Measurements from ENCODE around the gene NXT1. TPM values are rescaled to one million over a fixed set of nuclear protein-coding genes. Genes with fewer than 3 reads are reported as not detected.

Gene NXT1
- polyA plus RNA-seq, 1 donor from 2014 or later, result 46.3 TPM

DNA sequence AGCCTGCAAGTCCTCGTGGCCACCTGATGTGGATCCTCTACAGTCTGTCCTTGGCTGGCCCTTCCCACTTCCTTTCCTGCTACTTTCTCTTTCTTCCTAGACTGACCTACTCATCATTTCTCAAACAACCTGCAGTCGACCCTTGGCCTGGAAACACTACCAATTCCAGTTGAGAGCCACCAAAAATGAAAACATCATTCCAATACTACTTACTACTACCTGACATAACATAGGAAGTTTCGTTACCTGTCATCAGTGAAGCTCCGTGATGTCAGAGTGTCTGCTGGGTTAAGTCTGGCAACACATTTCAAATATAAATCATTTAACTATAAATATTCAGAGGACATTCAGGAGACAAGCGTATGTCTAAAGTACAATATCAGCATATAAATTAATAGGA is 25.2 kb downstream of the NXT1 start:
- no peak overlapping the region for H2AFZ ChIP-seq (ENCODE audit: low read depth, low read length)

DNA sequence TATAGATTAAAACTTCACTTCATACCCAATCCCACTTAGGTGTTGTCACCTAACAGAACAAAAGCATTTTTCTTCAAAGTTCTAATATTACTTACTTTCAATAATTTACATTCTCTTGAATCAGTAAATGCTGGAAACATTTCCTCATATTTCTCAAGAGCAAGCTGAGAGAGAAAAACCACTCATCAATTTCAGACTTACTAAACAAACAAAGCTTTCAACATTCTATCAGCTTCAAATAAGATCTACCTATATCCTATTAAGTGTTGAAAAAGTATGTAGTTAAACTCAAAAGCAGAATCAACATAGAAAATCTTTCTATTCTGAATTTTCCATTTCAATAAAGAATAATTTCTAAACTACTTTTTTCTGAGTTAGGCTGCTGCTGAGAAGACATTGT is 29.2 kb downstream of the NXT1 start:
- no peak overlapping the region for H3K9ac ChIP-seq (ENCODE audit: low read length)
- H3K27ac ChIP-seq (ENCODE audit: low read length), result no peak overlapping the region
- no peaks in the 10 kb centered on the region for H3K9me2 ChIP-seq (ENCODE audit: insufficient read depth, low read length)
- H2AFZ ChIP-seq (ENCODE audit: low read depth, low read length), result no peak overlapping the region
- H3K4me2 ChIP-seq (ENCODE audit: low read length), result no peak overlapping the region
- H3K27me3 ChIP-seq (ENCODE audit: insufficient read depth, low read depth, low read length), result no peaks in the 10 kb centered on the region
- no peaks in the 10 kb centered on the region for H3K9me3 ChIP-seq (ENCODE audit: low read length)
- H3K79me2 ChIP-seq (replicated peaks; ENCODE audit: insufficient read depth, low read length), result no peaks in the 10 kb centered on the region
- no peaks in the 10 kb centered on the region for H3K36me3 ChIP-seq (ENCODE audit: insufficient read depth, low read length)
- H3K4me3 ChIP-seq (ENCODE audit: low read length), result no peak overlapping the region
- no peak for TF ChIP-seq SMC3 (conservative IDR thresholded peaks at IDR 0.05; ENCODE audit: poor library complexity)
- TF ChIP-seq MXI1 (conservative IDR thresholded peaks at IDR 0.05; ENCODE audit: poor library complexity, severe bottlenecking), result no peak
- TF ChIP-seq POLR2AphosphoS5 (IDR thresholded peaks at IDR 0.05), result no peak
- no peak for TF ChIP-seq RAD21 (conservative IDR thresholded peaks at IDR 0.05)
- no peak for TF ChIP-seq EZH2 (IDR thresholded peaks at IDR 0.05; ENCODE audit: borderline replicate concordance, insufficient read depth, low read length, poor library complexity, severe bottlenecking)
- no peak for TF ChIP-seq EP300 (conservative IDR thresholded peaks at IDR 0.05; ENCODE audit: poor library complexity, severe bottlenecking)
- TF ChIP-seq, protein P1, sequence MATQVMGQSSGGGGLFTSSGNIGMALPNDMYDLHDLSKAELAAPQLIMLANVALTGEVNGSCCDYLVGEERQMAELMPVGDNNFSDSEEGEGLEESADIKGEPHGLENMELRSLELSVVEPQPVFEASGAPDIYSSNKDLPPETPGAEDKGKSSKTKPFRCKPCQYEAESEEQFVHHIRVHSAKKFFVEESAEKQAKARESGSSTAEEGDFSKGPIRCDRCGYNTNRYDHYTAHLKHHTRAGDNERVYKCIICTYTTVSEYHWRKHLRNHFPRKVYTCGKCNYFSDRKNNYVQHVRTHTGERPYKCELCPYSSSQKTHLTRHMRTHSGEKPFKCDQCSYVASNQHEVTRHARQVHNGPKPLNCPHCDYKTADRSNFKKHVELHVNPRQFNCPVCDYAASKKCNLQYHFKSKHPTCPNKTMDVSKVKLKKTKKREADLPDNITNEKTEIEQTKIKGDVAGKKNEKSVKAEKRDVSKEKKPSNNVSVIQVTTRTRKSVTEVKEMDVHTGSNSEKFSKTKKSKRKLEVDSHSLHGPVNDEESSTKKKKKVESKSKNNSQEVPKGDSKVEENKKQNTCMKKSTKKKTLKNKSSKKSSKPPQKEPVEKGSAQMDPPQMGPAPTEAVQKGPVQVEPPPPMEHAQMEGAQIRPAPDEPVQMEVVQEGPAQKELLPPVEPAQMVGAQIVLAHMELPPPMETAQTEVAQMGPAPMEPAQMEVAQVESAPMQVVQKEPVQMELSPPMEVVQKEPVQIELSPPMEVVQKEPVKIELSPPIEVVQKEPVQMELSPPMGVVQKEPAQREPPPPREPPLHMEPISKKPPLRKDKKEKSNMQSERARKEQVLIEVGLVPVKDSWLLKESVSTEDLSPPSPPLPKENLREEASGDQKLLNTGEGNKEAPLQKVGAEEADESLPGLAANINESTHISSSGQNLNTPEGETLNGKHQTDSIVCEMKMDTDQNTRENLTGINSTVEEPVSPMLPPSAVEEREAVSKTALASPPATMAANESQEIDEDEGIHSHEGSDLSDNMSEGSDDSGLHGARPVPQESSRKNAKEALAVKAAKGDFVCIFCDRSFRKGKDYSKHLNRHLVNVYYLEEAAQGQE (IDR thresholded peaks at IDR 0.05; ENCODE audit: borderline replicate concordance), result no peak
- no peak for TF ChIP-seq CTCF (IDR thresholded peaks at IDR 0.05; ENCODE audit: poor library complexity, severe bottlenecking)
- no peak for TF ChIP-seq TAF1 (IDR thresholded peaks at IDR 0.05; ENCODE audit: low read depth)
- H3F3A ChIP-seq (ENCODE audit: insufficient read depth, low read length, poor library complexity, severe bottlenecking), result no peaks in the 10 kb centered on the region
- H4K20me1 ChIP-seq (ENCODE audit: insufficient read depth), result no peaks in the 10 kb centered on the region

More for the DNA sequence above, 25.2 kb downstream of the NXT1 start:
- Histone ChIP-seq H3K79me2 (replicated peaks; ENCODE audit: insufficient read depth, low read length) (no peaks in the 10 kb centered on the region), H3F3A (ENCODE audit: insufficient read depth, low read length, poor library complexity, severe bottlenecking) (no peaks in the 10 kb centered on the region), H3K27ac (ENCODE audit: low read length) (no peak overlapping the region), H3K36me3 (ENCODE audit: insufficient read depth, low read length) (peaks cover 16% of the 10 kb centered on the region), H3K9me3 (ENCODE audit: low read length) (no peaks in the 10 kb centered on the region), H3K9ac (ENCODE audit: low read length) (no peak overlapping the region), H3K27me3 (ENCODE audit: insufficient read depth, low read depth, low read length) (no peaks in the 10 kb centered on the region), H3K4me3 (ENCODE audit: low read length) (no peak overlapping the region), H4K20me1 (ENCODE audit: insufficient read depth) (no peaks in the 10 kb centered on the region), H3K9me2 (ENCODE audit: insufficient read depth, low read length) (no peaks in the 10 kb centered on the region), H3K4me2 (ENCODE audit: low read length) (no peak overlapping the region)
- TF ChIP-seq MXI1 (conservative IDR thresholded peaks at IDR 0.05; ENCODE audit: poor library complexity, severe bottlenecking) (no peak), EZH2 (IDR thresholded peaks at IDR 0.05; ENCODE audit: borderline replicate concordance, insufficient read depth, low read length, poor library complexity, severe bottlenecking) (no peak), POLR2AphosphoS5 (IDR thresholded peaks at IDR 0.05) (no peak), TAF1 (IDR thresholded peaks at IDR 0.05; ENCODE audit: low read depth) (no peak), RAD21 (conservative IDR thresholded peaks at IDR 0.05) (no peak), CTCF (IDR thresholded peaks at IDR 0.05; ENCODE audit: poor library complexity, severe bottlenecking) (no peak)
- TF ChIP-seq, protein P1 (IDR thresholded peaks at IDR 0.05; ENCODE audit: borderline replicate concordance), result no peak
